Prostate gland (tissue), 2 donors: ENCODE results near the gene TCF7L2. TPM values are rescaled to one million over a fixed set of nuclear protein-coding genes. Genes with fewer than 3 reads are reported as not detected.

ENCODE experiments used
- DNase-seq: peaks from one replicate; pipeline ENCODE4 v3.0.0-alpha.2; 2019; ENCODE audit warnings: low spot score
- H3K27ac ChIP-seq, 2 donors: fragments of 200-600 bp; sonication (generic); 2 replicates each; pipeline ENCODE4 v1.5.1; 2017 to 2019
- H3K27me3 ChIP-seq: fragments of 200-600 bp; sonication (generic); replicated peaks from 2 replicates; pipeline ENCODE4 v1.5.1; 2019; ENCODE audit not compliant: insufficient read depth
- H3K36me3 ChIP-seq, 2 donors: fragments of 200-600 bp; sonication (generic); 1 replicate in 1 of 2; 2 replicates in 1 of 2; pipeline versions ENCODE4 v1.5.1 to v1.8.1; 2017 to 2019
- H3K4me1 ChIP-seq: fragments of 200-600 bp; sonication (generic); replicated peaks from 2 replicates; pipeline ENCODE4 v1.5.1; 2019
- H3K4me3 ChIP-seq, 2 donors: fragments of 200-600 bp; sonication (generic); 2 replicates each; pipeline ENCODE4 v1.5.1; 2017 to 2019
- H3K9me3 ChIP-seq: fragments of 200-600 bp; sonication (generic); 2 replicates; pipeline ENCODE4 v1.5.1; 2017
- POLR2A ChIP-seq: fragments of 450-650 bp; IDR thresholded peaks from one replicate; pipeline ENCODE4 v1.6.1; 2016; ENCODE audit warnings: antibody characterized with exemption, mild to moderate bottlenecking
- POLR2AphosphoS5 ChIP-seq: sonication (generic); formaldehyde crosslinking; IDR thresholded peaks from one replicate; pipeline ENCODE4 v1.6.1; 2017; ENCODE audit warnings: antibody characterized with exemption
- WGBS: methylation state at CpG from one replicate; pipeline ENCODE4 v1.1.5; 2018; 5-methylcytosine and 5-hydroxymethylcytosine counted together
- intact Hi-C: fragments of 100-400 bp; cut with DNase I; formaldehyde crosslinking; loops from one replicate; pipeline ENCODE4 v1.14.2; 2022
- total RNA-seq, 2 donors: library from RNA; depleted of rRNA; stranded (reverse); fragments of >200 nt; gene quantifications; one replicate each; pipeline ENCODE4 v1.1.0, GENCODE V29; 2016
- TF ChIP-seq, protein P1 (sequence below), 4 experiments: fragments of 200-600 bp in 2 of 4; fragments of 450-650 bp in 2 of 4; sonication (generic) in 2 of 4; IDR thresholded peaks; 1 replicate in 3 of 4; 2 replicates in 1 of 4; pipeline ENCODE4 v1.5.1; 2016 to 2019; ENCODE audit warnings: antibody characterized with exemption in 4 of 4, mild to moderate bottlenecking in 2 of 4, moderate library complexity in 2 of 4

Gene TCF7L2
- total RNA-seq, 2 donors from 2014 or later = 9.8 to 29.8 TPM

DNA sequence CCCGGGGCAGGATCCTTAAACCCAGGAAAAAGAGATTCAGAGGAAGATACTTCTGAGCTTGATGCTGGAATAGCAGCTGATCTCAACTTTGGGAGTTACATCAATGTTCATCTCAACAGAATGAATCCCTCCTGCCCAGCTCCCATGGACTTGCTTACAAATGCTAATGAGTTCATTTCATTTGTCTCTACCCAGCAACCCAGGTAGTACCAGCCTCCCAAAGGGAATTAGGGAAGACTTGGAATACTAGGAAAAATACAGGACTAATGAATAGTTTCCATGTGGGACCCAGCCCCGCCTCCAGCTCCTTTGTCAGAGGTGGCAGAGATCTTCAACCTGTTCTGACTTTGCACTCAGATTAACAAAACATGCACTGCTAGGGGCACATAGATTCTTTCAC lies 22.1 kb upstream of the TCF7L2 start:
- Histone ChIP-seq H3K27me3 (no peaks in the 10 kb centered on the region), H3K36me3 (no peaks in the 10 kb centered on the region), H3K9me3 (no peaks in the 10 kb centered on the region), H3K4me3 (no peak overlapping the region), H3K27ac (no peak overlapping the region), H3K4me1 (no peaks in the 10 kb centered on the region)
- DNase-seq = no peak
- 89% methylated on average over 2 of the region's 2 CpGs for WGBS
- TF ChIP-seq POLR2A (no peak), POLR2AphosphoS5 (no peak)
- TF ChIP-seq, protein P1, sequence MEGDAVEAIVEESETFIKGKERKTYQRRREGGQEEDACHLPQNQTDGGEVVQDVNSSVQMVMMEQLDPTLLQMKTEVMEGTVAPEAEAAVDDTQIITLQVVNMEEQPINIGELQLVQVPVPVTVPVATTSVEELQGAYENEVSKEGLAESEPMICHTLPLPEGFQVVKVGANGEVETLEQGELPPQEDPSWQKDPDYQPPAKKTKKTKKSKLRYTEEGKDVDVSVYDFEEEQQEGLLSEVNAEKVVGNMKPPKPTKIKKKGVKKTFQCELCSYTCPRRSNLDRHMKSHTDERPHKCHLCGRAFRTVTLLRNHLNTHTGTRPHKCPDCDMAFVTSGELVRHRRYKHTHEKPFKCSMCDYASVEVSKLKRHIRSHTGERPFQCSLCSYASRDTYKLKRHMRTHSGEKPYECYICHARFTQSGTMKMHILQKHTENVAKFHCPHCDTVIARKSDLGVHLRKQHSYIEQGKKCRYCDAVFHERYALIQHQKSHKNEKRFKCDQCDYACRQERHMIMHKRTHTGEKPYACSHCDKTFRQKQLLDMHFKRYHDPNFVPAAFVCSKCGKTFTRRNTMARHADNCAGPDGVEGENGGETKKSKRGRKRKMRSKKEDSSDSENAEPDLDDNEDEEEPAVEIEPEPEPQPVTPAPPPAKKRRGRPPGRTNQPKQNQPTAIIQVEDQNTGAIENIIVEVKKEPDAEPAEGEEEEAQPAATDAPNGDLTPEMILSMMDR (IDR thresholded peaks at IDR 0.05) = no peak
- intact Hi-C loops = no loop called here

DNA sequence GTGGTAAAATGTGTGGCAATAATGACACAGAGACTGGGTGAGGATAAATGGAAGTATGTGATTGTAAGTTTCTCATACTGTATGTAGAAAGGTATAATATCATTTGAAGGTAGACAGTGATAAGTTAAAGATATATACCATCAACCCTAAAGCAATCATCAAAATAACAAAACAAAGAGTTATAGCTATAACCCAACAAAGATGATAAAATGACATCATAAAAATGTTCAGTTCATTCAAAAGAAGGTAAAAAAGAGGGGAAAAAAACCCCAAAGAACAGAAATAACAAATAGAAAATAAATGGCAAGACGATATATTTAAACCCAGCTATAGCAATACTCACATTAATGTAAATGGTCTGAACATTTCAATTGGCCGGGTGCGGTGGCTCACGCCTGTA lies 17.4 kb upstream of the TCF7L2 start:
- no peak for DNase-seq
- no peaks in the 10 kb centered on the region for H3K27me3 ChIP-seq
- H3K4me1 ChIP-seq = no peaks in the 10 kb centered on the region
- no peaks in the 10 kb centered on the region for H3K36me3 ChIP-seq
- H3K9me3 ChIP-seq = no peaks in the 10 kb centered on the region
- H3K27ac ChIP-seq = no peak overlapping the region
- intact Hi-C loops = no loop called here
- no peak overlapping the region for H3K4me3 ChIP-seq
- TF ChIP-seq POLR2A = no peak
- no peak for TF ChIP-seq POLR2AphosphoS5
- TF ChIP-seq, protein P1 (IDR thresholded peaks at IDR 0.05) = no peak
- 96% methylated on average over 4 of the region's 4 CpGs for WGBS

DNA sequence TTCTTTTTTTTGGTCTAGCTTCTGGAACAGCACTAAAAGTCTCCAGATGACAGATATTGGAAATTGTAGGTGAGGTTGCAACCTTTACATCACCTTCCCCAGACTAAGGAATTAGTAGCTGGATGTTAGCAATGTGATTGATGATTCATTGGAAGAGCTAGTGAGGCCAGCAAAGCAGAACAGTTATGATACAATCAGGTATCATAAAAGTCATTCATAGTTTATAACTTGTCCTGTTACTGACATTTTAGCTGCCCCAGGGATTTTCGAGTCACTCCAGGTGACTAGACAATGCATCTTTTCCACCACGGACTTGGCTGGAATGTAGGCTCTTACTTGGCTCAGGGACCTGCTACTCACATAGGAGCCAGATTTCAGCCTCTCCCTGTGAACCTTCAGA lies 15.9 kb upstream of the TCF7L2 start:
- H3K4me3 ChIP-seq = no peak overlapping the region
- 32% methylated on average over 2 of the region's 2 CpGs for WGBS
- H3K36me3 ChIP-seq = no peaks in the 10 kb centered on the region
- no peaks in the 10 kb centered on the region for H3K4me1 ChIP-seq
- H3K27me3 ChIP-seq = no peaks in the 10 kb centered on the region
- no peak for DNase-seq
- no peaks in the 10 kb centered on the region for H3K9me3 ChIP-seq
- no peak for TF ChIP-seq POLR2AphosphoS5
- no peak overlapping the region for H3K27ac ChIP-seq
- intact Hi-C loops = no loop called here

DNA sequence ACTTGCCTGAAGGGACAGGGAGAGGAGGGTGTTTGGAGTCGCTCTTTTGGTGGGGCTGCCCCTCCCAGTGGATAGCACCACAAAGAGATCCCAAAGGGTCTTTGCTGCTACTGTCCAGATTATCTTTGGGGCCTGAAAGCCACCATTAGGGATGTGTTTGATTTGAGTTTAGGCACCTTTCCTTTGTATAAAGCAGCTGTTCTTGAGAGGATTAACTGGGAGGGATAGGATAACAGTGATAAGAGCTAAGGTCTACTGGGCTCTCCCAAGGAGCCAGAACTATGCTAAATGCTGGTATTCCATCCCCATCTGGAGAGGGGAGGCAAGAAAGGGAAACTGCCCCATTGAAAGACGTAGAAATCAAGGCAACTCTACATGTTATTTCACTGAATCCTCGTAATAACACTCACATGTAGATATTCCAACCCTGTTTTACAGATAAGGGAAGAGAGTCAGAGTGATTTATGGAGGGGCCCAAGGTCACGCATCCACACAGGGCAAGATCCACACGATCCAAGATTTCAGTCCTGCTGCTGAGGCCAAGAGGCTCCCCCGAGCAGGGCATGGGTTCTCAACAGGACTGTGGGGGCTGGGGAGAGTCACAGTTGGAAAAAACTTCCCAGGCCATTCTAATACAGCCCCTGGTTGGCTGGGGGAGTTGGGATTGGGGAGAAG lies 11.1 kb upstream of the TCF7L2 start:
- DNase-seq = no peak
- no peaks in the 10 kb centered on the region for H3K27me3 ChIP-seq
- H3K27ac ChIP-seq = no peak overlapping the region
- TF ChIP-seq POLR2AphosphoS5 (no peak), POLR2A (no peak)
- TF ChIP-seq, protein P1 (IDR thresholded peaks at IDR 0.05) = no peak
- 77% methylated on average over 6 of the region's 6 CpGs for WGBS
- H3K36me3 ChIP-seq = no peaks in the 10 kb centered on the region
- no peaks in the 10 kb centered on the region for H3K9me3 ChIP-seq
- no peak overlapping the region for H3K4me3 ChIP-seq
- no peaks in the 10 kb centered on the region for H3K4me1 ChIP-seq
- intact Hi-C loops = no loop called here

DNA sequence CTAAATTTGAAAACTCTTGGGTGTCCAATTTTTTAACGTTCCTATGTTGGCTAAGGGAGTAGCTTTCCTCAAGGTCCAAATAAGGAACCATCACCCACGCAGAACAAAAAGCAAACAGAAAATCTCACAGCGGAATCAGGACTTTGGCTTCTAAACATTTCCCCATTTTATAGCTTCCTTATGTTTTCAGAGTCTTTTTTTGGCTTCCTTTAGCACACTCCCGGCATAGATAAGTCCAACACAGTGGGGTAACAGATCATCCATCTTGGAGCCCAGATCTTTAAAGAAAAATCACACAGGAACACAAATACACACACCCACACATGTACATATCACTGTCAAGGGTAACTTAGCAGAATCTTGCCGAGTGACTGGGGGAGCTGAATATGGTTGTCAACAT lies 4.2 kb upstream of the TCF7L2 start:
- DNase-seq = no peak

More for the DNA sequence above, 4.2 kb upstream of the TCF7L2 start:
- intact Hi-C loops = loop anchor here (5.0 kb wide), 1 partner anchor 219 kb away; no protein-coding TSS in a partner anchor
- Histone ChIP-seq H3K27ac (no peak overlapping the region), H3K27me3 (no peaks in the 10 kb centered on the region), H3K36me3 (no peaks in the 10 kb centered on the region), H3K4me1 (no peaks in the 10 kb centered on the region), H3K9me3 (no peaks in the 10 kb centered on the region), H3K4me3 (no peak overlapping the region)
- WGBS = 16% methylated on average over 5 of the region's 5 CpGs
- TF ChIP-seq POLR2A (no peak), POLR2AphosphoS5 (no peak)
- TF ChIP-seq, protein P1 (IDR thresholded peaks at IDR 0.05) = no peak
